HEK293 (cell line): ENCODE data around the gene CXorf58.

Experiments used
- SALL2 ChIP-seq: fragments of 450-650 bp; formaldehyde crosslinking; IDR thresholded peaks from 2 replicates; pipeline ENCODE4 v1.5.0; 2017; ENCODE audit warnings: missing biosample characterization, mild to moderate bottlenecking, missing genetic modification characterization, borderline replicate concordance
- ZBTB1 ChIP-seq: fragments of 450-650 bp; formaldehyde crosslinking; IDR thresholded peaks from 2 replicates; pipeline ENCODE4 v1.5.1; 2016; ENCODE audit warnings: missing biosample characterization, missing genetic modification characterization
- ZBTB17 ChIP-seq: fragments of 450-650 bp; formaldehyde crosslinking; IDR thresholded peaks from 2 replicates; pipeline ENCODE4 v1.5.1; 2016; ENCODE audit warnings: missing biosample characterization, missing genetic modification characterization
- ZNF211 ChIP-seq: fragments of 450-650 bp; formaldehyde crosslinking; IDR thresholded peaks from 2 replicates; pipeline ENCODE4 v1.5.1; 2016; ENCODE audit warnings: low read depth, missing biosample characterization, missing genetic modification characterization
- TF ChIP-seq, protein P1 (sequence below): fragments of 450-650 bp; formaldehyde crosslinking; IDR thresholded peaks from 2 replicates; pipeline ENCODE4 v1.5.1; 2016; ENCODE audit warnings: missing biosample characterization, missing genetic modification characterization
- TF ChIP-seq, protein P2 (sequence below): fragments of 450-650 bp; formaldehyde crosslinking; IDR thresholded peaks from 2 replicates; pipeline ENCODE4 v1.5.1; 2017; ENCODE audit warnings: missing biosample characterization, missing genetic modification characterization

DNA sequence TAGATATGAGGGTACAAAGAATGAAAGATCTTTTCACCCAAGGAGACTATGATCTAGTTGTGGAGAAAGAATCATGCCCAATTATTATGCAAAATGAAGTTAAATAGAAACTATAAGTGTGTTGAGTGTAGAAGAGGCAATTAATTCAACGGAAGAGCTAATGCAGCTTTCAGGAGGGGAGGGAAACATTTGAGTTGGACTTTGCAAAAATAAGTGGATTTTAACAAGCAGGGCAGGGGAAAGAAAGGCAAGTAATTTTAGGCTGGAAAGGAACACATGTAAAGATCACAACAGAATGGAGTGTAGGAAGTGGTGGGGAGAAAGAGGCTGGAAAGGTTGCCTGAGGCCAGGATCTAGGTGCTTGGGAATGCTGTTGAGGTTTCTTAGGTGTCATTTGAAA is 75.1 kb downstream of the CXorf58 start:
- TF ChIP-seq ZNF211 (tag by site-specific recombination) (no peak), ZBTB1 (tag by site-specific recombination) (no peak), ZBTB17 (tag by site-specific recombination) (no peak), SALL2 (tag by site-specific recombination) (no peak)
- TF ChIP-seq, protein P1, sequence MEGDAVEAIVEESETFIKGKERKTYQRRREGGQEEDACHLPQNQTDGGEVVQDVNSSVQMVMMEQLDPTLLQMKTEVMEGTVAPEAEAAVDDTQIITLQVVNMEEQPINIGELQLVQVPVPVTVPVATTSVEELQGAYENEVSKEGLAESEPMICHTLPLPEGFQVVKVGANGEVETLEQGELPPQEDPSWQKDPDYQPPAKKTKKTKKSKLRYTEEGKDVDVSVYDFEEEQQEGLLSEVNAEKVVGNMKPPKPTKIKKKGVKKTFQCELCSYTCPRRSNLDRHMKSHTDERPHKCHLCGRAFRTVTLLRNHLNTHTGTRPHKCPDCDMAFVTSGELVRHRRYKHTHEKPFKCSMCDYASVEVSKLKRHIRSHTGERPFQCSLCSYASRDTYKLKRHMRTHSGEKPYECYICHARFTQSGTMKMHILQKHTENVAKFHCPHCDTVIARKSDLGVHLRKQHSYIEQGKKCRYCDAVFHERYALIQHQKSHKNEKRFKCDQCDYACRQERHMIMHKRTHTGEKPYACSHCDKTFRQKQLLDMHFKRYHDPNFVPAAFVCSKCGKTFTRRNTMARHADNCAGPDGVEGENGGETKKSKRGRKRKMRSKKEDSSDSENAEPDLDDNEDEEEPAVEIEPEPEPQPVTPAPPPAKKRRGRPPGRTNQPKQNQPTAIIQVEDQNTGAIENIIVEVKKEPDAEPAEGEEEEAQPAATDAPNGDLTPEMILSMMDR, result no peak
- TF ChIP-seq, protein P2, sequence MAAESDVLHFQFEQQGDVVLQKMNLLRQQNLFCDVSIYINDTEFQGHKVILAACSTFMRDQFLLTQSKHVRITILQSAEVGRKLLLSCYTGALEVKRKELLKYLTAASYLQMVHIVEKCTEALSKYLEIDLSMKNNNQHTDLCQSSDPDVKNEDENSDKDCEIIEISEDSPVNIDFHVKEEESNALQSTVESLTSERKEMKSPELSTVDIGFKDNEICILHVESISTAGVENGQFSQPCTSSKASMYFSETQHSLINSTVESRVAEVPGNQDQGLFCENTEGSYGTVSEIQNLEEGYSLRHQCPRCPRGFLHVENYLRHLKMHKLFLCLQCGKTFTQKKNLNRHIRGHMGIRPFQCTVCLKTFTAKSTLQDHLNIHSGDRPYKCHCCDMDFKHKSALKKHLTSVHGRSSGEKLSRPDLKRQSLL, result no peak
